Panc1 (cell line): ENCODE results near the gene MS4A18.

Experiments
- POLR2AphosphoS5 ChIP-seq: IDR thresholded peaks from 2 replicates; pipeline ENCODE4 v1.6.1; 2012; ENCODE audit warnings: mild to moderate bottlenecking, low read depth, low read length, moderate library complexity
- TF ChIP-seq, protein P1 (sequence below): fragments of 450-650 bp; IDR thresholded peaks from 2 replicates; pipeline ENCODE4 v1.5.1; 2017; ENCODE audit warnings: mild to moderate bottlenecking

DNA sequence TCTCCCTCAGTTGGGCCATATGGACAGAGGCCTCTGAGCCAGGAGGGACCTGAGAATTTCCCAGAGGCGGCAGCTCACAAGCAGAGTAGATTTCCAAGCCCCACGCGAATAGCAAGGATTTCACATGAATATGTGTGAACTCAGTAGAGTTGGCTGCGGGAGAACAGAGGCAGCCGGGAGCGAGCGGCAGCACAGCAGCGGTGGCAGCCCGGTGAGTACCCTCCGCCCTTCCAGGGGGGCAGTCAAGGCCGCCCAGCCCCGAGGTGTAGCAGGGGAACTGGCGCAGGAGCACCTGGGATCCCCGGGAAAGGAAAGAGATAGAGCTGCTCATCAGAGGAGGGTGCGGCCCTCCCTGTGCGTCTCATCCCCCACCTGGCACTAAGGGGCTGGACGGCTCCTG lies 23.7 kb downstream of the MS4A18 start:
- TF ChIP-seq, protein P1, sequence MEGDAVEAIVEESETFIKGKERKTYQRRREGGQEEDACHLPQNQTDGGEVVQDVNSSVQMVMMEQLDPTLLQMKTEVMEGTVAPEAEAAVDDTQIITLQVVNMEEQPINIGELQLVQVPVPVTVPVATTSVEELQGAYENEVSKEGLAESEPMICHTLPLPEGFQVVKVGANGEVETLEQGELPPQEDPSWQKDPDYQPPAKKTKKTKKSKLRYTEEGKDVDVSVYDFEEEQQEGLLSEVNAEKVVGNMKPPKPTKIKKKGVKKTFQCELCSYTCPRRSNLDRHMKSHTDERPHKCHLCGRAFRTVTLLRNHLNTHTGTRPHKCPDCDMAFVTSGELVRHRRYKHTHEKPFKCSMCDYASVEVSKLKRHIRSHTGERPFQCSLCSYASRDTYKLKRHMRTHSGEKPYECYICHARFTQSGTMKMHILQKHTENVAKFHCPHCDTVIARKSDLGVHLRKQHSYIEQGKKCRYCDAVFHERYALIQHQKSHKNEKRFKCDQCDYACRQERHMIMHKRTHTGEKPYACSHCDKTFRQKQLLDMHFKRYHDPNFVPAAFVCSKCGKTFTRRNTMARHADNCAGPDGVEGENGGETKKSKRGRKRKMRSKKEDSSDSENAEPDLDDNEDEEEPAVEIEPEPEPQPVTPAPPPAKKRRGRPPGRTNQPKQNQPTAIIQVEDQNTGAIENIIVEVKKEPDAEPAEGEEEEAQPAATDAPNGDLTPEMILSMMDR = no peak
- no peak for TF ChIP-seq POLR2AphosphoS5
